ENCODE data around the gene CKS1B.

GRCh38 chr1:155017041-155017945 is 42.8 kb downstream of the CKS1B start:
- TF ChIP-seq CTCF (IDR thresholded peaks at IDR 0.05; ENCODE audit: low read length) (peak; percentile 100), EZH2 (IDR thresholded peaks at IDR 0.05; ENCODE audit: borderline replicate concordance, low read length) (no peak)
